GM19240 (cell line): ENCODE measurements around the gene DNAJB6.
A peak's percentile ranks its signal among the peaks of the same experiment; 100 is the strongest.
"Not testable (repeated sequence)": the region's sequence is repeated elsewhere in the genome, so short reads cannot be mapped to it uniquely, and the experiment has no call there.

Source experiments
- DNase-seq: peaks from one replicate; pipeline ENCODE4 v3.0.0; 2011; ENCODE audit warnings: low spot score; ENCODE audit not compliant: insufficient read length

The DNAJB6 gene

DNA sequence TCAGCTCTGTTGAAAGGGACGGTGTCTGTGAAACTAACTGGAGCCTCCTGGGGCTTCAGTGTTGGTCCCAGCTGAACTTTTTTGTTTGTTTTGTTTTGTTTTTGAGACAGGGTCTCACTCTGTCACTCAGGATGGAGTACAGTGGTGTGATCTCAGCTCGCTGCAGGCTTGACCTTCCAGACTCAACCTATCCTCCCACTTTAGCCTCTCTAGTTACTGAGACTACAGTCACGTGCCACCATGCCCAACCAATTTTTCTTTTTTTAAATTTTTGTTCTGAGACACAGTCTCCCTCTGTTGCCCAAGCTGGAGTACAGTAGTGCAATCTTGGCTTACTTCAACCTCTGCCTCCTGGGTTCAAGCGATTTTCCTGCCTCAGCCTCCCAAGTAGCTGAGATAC lies 13.4 kb upstream of the DNAJB6 start:
- DNase-seq, result no peak

DNA sequence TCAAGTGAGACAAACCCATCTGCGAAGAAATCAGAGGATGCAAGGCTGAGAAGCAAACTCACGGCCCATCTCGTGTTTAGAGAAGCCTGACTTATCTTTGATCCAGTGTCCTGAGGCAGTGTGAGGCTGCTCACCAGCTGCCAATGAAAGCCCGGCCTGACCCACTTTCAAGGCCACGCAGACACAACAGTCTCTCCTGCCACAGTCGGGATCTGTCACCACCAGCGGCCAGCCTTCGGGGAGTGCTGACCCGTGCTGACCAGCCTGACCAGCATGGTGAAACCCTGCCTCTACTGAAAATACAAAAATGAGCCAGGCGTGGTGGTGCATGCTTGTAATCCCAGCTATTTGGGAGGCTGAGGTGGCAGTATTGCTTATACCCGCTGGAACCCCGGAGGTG lies 7.4 kb upstream of the DNAJB6 start:
- DNase-seq, result no peak

DNA sequence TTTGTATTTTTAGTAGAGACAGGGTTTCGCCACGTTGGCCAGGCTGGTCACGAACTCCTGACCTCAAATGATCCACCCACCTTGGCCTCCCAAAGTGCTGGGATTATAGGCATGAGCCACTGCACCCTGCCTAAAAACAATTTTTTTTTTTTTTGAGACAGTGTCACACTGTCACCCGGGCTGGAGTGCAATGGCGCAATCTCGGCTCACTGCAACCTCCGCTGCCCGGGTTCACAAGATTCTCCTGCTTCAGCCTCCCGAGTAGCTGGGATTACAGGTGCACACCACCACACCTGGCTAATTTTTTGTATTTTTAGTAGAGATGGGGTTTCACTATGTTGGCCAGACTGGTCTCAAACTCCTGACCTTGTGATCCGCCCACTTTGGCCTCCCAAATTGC lies 6.2 kb upstream of the DNAJB6 start:
- not testable (repeated sequence) for DNase-seq

DNA sequence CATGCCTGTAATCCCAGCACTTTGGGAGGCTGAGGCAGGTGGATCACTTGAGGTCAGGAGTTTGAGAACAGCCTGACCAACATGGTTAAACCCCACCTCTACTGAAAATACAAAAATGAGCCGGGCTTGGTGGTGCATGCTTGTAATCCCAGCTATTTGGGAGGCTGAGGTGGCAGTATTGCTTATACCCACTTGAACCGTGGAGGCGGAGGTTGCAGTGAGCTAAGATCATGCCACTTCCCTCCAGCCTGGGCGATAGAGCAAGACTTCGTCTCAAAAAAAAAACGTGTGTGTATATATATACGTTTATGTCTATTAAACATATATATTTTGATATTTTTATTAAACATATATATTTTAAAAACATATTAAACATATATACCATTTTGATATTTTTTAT lies 5.8 kb upstream of the DNAJB6 start:
- not testable (repeated sequence) for DNase-seq

DNA sequence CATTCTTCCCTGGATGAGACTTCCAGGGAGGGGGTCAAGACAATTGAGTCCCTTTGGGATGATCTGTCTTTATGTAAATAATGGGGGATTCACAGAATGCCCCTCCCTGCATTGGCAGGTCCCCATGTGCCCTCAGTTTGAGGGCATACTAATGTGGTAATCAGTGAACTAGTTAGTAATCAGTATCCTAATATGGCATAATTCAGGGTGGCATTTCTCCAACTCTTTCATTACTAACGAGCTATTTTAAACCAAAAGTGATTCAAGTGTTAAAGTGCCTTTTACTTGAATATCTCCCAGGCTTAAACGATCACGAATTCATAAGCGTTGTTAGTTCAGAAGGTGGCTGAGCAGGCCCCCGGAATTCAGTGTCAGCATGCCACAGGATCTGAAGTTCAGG lies 1.6 kb upstream of the DNAJB6 start:
- no peak for DNase-seq

DNA sequence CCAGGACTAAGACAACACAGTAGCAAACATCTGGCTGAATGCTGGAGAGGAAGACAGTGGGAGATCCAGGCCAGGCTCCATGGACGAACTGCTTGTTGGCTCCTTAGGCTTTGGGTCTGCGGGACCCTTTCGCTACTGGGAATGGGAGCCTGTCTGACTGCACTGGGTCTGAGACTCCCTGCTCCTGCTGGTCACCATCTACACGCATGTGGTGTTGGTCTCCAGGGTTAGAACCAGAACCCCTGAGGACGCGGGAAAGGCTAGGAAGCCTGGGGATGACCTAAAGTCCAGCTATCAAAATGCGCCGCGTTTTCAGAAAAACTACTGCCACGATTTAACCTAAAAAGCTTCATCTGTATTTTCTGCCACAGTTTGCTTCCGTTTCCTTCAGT lies 817 bp upstream of the DNAJB6 start:
- DNase-seq, result no peak

DNA sequence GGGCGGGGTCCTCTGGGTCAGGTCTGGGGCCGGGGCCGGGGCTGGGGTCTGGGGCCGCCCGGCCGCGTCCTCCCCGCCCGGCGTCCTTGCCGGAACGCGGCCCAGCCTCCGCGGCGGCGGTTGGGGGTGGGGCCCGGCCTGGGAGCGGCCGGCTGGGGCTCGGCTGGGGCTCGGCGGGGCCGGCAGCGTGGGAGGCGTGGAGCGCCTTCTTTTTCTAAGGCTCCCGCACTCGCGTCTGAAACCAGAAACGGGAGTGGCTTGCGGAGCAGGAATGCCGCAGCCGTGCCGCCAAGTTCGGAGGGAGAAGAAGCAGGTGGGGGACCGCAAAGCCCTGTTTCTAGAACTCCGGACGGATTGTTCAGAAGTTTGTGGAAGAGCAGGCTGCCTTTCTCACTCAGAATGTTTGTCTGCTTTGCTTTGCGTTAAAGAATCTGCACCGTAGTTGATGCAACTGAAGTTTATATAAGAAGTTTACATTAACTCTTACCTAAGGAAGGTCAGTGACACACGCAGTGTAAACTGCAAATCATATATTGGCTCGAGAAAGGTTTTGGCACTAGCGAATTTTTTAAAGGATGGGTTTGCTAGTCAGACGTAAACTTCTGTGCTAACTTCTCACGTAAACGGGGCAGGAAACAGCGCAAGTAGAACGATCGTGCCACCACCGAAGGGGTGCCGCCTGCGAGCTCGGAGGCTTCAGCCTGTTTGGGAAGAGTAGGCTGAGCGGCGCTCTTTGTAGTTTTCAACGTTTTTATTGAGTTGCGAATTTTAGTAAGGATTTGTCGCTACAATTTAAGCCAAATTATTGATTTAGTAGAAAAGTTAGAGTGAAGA lies 729 bp downstream of the DNAJB6 start:
- DNase-seq, result peak; percentile 57

DNA sequence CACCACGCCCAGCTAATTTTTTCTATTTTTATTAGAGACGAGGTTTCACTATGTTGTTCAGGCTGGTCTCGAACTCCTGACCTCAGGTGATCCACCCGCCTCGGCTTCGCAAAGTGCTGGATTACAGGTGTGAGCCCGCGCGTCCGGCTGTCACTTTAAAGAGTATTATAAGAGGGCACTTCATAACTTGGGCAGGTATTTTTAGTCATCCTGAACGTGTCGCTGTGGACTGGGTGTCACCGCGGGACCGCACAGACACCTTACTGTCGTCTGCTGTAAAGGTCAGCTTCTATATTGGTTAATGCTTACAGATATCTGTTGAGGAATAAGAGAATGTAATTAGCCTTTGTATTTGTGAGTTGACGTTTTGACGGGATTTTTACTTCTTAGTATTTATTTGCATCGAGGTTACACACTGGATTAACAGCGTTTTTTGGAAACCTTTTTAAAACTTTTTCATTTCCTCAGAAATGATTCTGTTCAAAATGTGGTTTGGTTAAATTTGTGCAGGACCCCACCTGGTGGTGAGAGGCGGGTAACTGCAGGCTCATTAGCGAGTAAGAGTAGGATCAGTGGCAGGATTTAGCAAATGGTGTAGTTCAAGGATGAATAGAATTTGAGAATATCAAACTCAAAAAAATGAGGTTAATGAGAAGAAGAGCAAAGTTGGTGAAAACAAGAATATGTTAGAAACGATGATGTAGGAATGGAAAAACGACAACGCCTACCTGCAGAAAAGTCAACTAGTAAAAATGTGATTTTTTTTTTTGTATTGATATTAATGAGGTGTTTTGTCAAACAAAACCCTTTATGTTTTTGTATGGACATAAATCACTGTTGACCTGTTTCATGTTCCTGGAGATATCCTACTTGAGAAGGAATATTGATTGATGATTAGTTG lies 3.2 kb downstream of the DNAJB6 start:
- no peak for DNase-seq

DNA sequence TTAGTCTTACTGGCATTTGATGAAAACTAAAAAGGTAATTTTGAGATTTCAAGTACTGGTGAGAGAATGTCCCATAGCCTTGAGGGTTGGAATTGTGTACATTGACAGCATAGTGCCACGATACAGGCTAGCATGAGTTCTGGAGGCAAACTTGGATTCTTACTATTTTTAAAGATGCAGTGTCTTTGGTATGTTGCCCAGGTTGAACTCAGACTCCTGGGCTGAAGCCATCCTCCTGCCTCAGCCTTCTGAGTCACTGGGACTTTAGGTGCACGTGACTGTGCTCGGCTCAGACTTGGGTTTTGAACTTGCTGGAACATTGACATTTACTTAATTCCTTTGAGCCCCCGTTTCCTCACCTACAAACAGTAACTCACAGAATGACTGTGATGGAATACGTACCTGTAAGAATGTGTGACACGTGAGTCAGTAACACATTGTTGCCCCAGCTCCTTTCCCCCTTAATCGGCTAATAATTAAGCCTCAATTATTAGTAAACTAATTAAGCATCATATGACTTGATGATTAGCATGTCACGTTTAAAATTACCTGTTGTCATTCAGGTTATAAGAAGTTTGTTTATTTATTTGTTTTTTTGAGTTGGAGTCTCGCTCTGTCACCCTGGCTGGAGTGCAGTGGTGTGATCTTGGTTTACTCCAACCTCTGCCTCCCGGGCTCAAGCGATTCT lies 10.6 kb downstream of the DNAJB6 start:
- no peak for DNase-seq

DNA sequence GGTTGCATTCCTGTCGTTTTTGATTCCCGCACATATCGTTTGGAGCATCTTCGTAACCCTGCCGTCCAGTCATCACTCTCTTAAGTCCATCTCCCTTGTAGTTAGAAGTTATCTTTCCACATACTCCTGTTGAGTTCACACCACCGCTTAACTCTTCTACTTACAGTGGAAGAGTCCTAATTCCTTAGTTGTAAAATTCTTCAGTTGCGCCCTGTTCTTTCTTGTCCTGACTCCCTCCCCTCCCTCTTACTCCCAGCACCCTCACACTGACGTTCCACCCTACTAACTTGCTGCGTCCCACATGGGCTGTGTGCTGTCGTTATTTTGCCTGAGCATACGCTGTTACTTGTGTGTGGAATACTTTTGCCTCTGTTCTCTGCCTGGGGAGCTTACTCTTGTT lies 11.7 kb downstream of the DNAJB6 start:
- no peak for DNase-seq

DNA sequence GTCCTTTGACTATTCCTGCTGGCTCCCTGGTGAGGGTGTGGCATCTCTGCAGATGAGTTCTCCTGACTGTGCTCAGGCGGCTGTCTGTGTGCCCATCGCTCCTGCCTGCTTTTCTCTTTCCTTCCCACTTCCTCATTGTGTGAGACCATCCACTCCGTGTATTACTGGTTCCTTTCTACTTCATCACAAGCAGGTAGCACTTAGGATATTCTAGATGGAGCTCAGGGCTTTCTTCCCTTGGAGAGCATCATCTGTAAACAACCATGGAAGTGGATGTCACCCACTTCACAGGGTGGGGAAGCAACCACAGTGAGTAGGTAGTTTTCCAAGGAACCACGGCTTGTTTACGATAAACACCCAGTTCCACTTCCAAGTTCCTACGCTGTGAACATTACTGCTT lies 15.7 kb downstream of the DNAJB6 start:
- DNase-seq, result no peak

DNA sequence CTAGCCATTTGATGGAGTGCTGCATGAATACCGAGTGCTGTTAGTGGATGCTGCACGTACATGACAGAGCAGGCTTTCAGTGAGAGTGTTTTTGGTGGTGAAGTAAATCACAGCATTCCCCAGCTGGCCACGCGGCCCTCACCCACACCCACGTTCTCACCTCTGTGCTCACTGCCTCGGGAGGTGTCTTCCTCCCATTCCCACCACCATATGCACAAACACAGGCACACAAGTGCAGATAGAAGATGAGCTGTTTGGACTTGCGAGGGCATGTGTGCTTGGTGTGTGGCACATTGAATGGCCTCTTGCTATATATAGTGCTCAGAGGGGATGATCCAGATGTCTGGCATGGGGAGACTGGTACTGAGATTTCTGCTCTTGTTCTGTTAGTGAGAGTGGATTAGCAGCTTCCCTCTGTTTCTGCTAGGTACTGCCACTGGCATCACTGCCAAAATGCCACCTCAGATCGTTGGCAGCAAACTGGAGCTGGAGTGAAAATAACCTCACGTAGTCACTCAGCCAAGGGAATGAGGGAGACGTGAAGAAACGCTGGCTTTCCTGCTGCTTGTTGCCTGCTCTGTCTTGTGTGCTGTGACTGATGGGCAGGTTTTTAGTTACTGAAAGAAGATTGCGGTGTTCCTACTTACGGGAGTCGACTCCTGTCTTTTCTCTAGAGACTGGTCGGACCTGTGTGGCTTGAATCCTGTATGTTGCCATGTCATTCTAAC lies 19.1 kb downstream of the DNAJB6 start:
- DNase-seq, result no peak

DNA sequence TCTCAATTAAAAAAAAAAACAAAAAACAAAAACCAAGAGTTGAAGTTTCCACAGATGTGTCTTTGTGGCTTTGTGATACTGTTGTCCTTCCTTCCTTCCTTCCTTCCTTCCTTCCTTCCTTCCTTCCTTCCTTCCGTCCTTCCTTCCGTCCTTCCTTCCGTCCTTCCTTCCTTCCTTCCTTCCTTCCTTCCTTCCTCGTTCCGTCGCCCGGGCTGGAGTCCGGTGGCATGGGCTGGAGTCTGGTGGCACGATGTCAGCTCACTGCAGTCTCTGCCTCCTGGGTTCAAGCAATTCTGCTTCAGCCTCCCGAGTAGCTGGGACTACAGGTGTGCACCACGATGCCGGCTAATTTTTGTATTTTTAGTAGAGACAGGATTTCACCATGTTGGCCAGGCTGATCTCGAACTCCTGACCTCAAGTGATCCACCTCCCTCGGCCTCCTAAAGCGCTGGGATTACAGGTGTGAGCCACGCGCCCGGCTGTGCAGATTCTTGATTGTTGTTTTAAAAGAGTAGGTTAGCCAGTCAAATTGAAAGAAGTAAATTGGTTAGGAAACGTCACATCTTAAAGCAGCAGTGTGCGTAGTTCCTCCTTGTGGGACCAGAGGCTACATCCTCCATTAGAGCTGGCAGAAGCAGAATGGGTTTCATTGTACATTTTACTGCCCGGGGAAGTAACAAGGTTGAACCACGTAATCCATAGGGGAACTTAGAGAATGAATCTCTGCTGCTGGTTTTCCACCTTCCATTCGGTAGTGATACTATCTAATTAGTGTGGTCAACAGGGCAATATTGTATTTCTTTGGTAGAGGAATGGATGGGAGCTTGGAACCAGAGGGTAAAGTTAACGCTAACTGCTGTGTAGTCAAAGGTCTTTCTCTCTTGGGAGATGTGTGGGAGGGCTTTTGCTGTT lies 20.6 kb downstream of the DNAJB6 start:
- DNase-seq, result peak; percentile 59

DNA sequence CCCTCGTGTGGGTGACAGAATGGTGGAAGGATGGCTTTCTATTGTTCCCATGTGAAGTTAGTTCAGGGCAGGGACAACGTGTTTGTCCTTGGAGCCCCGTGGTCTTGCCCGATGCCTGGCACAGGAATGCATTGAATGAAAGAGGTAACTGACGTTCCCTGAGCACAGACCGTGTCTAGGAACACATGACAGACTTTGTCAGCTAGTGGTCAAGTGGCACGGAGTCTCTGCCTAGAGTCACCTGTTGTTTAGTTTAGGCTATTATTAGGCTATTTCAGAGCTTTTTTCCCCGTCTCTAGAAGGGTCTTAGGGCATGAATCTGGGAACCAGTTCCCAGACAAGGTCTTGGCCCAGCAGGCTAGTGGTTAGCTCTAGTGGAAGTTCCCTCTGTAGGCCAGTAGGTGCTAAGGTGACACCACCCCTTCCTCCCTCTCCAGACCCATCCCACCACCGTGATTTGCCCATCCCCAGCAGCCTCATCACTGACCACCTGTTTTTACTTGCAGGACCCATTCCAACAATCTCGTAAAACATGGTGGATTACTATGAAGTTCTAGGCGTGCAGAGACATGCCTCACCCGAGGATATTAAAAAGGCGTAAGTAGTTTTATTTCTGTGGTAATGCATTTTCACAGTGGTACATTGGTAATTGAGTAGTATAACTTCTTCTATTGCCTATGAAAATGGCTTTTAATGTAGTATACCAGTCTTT lies 21.4 kb downstream of the DNAJB6 start:
- no peak for DNase-seq

DNA sequence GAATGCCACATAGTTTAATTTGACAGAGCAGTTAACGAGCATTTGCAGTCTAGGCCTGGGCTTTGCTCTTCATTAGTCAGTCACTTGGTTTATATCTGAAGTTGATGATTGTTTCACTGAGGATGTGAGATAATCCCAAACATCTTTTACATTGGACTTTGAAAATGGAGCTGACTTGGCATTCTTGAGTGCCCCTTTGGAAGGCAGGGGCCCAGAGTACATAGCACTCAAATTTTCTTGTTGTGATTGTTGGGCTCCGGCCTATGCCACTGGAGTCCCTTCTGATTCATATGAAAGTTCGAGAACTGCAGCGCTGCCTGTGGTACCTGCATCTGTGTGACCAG lies 21.9 kb downstream of the DNAJB6 start:
- DNase-seq, result no peak

DNA sequence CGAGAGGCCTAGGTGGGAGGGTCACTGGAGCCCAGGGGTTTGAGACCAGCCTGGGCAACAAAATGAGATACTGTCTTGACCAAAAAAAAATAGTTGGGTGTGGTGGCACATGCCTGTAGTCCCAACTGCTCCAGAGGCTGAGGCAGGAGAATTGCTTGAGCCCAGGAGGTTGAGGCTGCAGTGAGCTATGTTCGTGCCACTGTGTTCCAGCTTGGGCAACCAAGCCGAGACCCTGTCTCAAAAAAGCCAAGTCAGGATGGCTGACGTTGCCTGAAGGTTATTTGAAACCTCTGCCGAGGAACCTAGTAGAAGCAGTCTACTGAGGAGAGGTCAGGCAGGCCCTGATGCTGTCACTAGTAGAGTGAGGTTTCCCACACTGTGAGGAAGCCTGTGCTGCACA lies 22.8 kb downstream of the DNAJB6 start:
- no peak for DNase-seq

DNA sequence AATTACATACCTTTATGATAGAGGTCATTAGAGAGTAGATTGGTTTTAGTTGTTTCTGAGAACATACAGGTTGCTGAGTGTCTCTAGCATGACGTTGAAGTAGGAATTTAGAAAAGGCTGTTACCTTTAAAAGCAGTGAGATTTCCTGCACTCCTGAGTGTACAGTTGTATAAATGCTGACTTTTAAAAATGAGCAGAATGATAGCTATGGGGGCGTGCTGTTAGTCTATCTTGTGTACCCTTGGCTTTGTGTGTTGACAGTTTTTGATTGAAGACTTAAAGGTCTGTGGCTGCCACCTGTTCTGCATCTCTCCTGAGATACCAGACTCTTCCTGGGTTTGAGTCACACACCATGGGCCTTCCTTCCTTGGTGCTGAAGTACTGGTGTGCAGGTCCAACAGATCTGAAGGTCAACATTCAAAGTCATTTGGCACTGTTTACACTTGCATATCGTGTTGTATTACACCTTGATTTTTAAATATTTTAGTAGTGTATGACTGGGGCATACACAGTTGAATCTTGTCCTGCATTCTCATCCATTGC lies 23.8 kb downstream of the DNAJB6 start:
- DNase-seq, result no peak

DNA sequence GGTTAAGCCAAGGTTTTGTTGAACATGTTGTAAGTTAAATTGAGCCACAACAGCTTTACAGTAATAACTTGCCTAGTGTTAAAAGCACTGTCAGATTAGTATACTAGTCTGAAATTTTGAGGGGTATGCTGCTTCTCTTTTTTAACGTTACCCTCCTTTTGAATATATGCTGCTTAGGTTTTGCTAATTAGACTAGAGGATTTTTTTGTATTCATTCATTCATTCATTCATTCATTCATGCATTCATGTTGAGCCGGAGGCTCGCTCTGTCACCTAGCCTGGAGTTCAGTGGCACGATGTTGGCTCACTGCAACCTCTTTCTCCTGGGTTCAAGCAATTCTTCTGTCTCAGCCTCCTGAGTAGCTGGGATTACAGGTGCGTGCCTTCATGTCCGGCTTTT lies 24.7 kb downstream of the DNAJB6 start:
- no peak for DNase-seq

DNA sequence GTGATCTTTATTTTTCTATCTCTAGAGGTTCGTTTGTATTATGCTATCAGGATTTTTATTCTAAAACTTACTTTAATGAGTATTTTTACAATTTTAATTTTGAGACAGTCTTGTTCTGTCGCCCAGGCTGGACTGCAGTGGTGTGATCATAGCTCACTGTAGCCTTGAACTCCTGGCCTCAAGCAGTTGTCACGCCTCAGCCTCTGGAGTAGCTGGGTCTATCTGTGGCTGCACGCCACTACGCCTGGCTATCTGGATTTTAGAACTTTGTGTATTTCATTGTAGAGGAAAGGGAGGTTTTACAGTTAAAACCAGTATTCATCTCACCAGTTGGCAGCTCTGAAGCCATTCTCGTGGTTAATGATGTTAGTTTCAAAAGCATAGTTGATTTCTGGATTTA lies 25.9 kb downstream of the DNAJB6 start:
- DNase-seq, result no peak
